GM23338 (cell line): Measurements from ENCODE around the gene NLRP1. TPM values are rescaled to one million over a fixed set of nuclear protein-coding genes. Genes with fewer than 3 reads are reported as not detected.

ENCODE experiments used
- ATAC-seq: fragments of 200-7000 bp; cut with Tn5 transposase; 3 replicates; pipeline ENCODE4 v1.9.1; 2020
- DNase-seq: peaks from one replicate; pipeline ENCODE4 v3.0.0-alpha.2; 2015; ENCODE audit warnings: low spot score
- H2AFZ ChIP-seq: fragments of 200-600 bp; sonication (generic); 2 replicates; pipeline ENCODE4 v1.8.0; 2016; ENCODE audit warnings: antibody characterized with exemption, mild to moderate bottlenecking, moderate library complexity
- H3F3A ChIP-seq: fragments of 200-600 bp; sonication (generic); replicated peaks from 2 replicates; pipeline ENCODE4 v1.8.0; 2017; ENCODE audit warnings: antibody characterized with exemption, mixed run types, low read depth
- H3K27ac ChIP-seq: fragments of 200-600 bp; sonication (generic); 2 replicates; pipeline ENCODE4 v1.6.1; 2016; ENCODE audit warnings: low read depth
- H3K27me3 ChIP-seq: fragments of 200-600 bp; sonication (generic); 2 replicates; pipeline ENCODE4 v1.8.0; 2016; ENCODE audit warnings: mild to moderate bottlenecking, mixed run types, moderate library complexity; ENCODE audit not compliant: insufficient read depth
- H3K36me3 ChIP-seq: fragments of 200-600 bp; sonication (generic); 2 replicates; pipeline ENCODE4 v1.8.0; 2016; ENCODE audit warnings: mild to moderate bottlenecking; ENCODE audit not compliant: insufficient read depth
- H3K4me1 ChIP-seq: fragments of 200-600 bp; sonication (generic); 2 replicates; pipeline ENCODE4 v1.8.0; 2016; ENCODE audit warnings: mild to moderate bottlenecking, moderate library complexity; ENCODE audit not compliant: insufficient read depth
- H3K4me2 ChIP-seq: fragments of 200-600 bp; sonication (generic); 2 replicates; pipeline ENCODE4 v1.7.1; 2017; ENCODE audit warnings: mixed run types
- H3K4me3 ChIP-seq: fragments of 200-600 bp; sonication (generic); 2 replicates; pipeline ENCODE4 v1.6.1; 2016; ENCODE audit warnings: mixed run types
- H3K79me2 ChIP-seq: fragments of 200-600 bp; sonication (generic); replicated peaks from 2 replicates; pipeline ENCODE4 v1.8.0; 2017; ENCODE audit warnings: mild to moderate bottlenecking; ENCODE audit not compliant: insufficient read depth
- H3K9me2 ChIP-seq: fragments of 200-600 bp; sonication (generic); 2 replicates; pipeline ENCODE4 v1.8.0; 2017; ENCODE audit not compliant: insufficient read depth
- H4K20me1 ChIP-seq: fragments of 200-600 bp; sonication (generic); replicated peaks from 2 replicates; pipeline ENCODE4 v1.8.0; 2017; ENCODE audit warnings: mild to moderate bottlenecking; ENCODE audit not compliant: insufficient read depth
- H3K27ac Mint-ChIP-seq: 2 replicates; pipeline ENCODE4 v1.8.0; 2020; ENCODE audit warnings: inconsistent platforms, mild to moderate bottlenecking, moderate library complexity, mixed read lengths
- H3K27me3 Mint-ChIP-seq: 3 replicates; pipeline ENCODE4 v1.8.0; 2022; ENCODE audit warnings: low read depth, mild to moderate bottlenecking, moderate library complexity, mixed read lengths, inconsistent platforms; ENCODE audit not compliant: insufficient read depth, poor library complexity
- H3K36me3 Mint-ChIP-seq: 3 replicates; pipeline ENCODE4 v1.8.0; 2021; ENCODE audit warnings: low read depth, mild to moderate bottlenecking, inconsistent platforms, moderate library complexity, mixed read lengths
- H3K4me1 Mint-ChIP-seq: 3 replicates; pipeline ENCODE4 v1.8.0; 2020; ENCODE audit warnings: mild to moderate bottlenecking, inconsistent platforms, mixed read lengths
- H3K4me3 Mint-ChIP-seq: 3 replicates; pipeline ENCODE4 v1.8.0; 2021; ENCODE audit warnings: moderate library complexity, mild to moderate bottlenecking, inconsistent platforms, mixed read lengths
- H3K9me3 Mint-ChIP-seq: 3 replicates; pipeline ENCODE4 v1.8.0; 2020; ENCODE audit warnings: moderate library complexity, mild to moderate bottlenecking, inconsistent platforms, mixed read lengths
- CREB1 ChIP-seq: fragments of 250-450 bp; sonication (Bioruptor Pico); IDR thresholded peaks from 2 replicates; pipeline ENCODE4 v1.5.0; 2020; ENCODE audit warnings: low read depth, mild to moderate bottlenecking, moderate library complexity
- ETS1 ChIP-seq: IDR thresholded peaks from 2 replicates; pipeline ENCODE4 v1.6.1; 2016; ENCODE audit warnings: antibody characterized with exemption
- EZH2 ChIP-seq: fragments of 200-600 bp; sonication (generic); IDR thresholded peaks from one replicate; pipeline ENCODE4 v1.8.0; 2017; ENCODE audit warnings: antibody characterized with exemption, mild to moderate bottlenecking, low read depth; ENCODE audit not compliant: unreplicated experiment
- EZH2phosphoT487 ChIP-seq: fragments of 200-600 bp; sonication (generic); IDR thresholded peaks from one replicate; pipeline ENCODE4 v1.8.1; 2018; ENCODE audit warnings: antibody characterized with exemption; ENCODE audit not compliant: unreplicated experiment
- JUNB ChIP-seq: IDR thresholded peaks from one replicate; pipeline ENCODE4 v1.6.1; 2016; ENCODE audit warnings: antibody characterized with exemption; ENCODE audit not compliant: unreplicated experiment
- NANOG ChIP-seq: IDR thresholded peaks from 2 replicates; pipeline ENCODE4 v1.6.1; 2016; ENCODE audit warnings: antibody characterized with exemption, borderline replicate concordance
- POLR2AphosphoS5 ChIP-seq: IDR thresholded peaks from 2 replicates; pipeline ENCODE4 v1.6.1; 2016; ENCODE audit warnings: antibody characterized with exemption, low read depth
- REST ChIP-seq: IDR thresholded peaks from one replicate; pipeline ENCODE4 v1.6.1; 2018; ENCODE audit warnings: antibody characterized with exemption; ENCODE audit not compliant: unreplicated experiment
- STAT1 ChIP-seq: IDR thresholded peaks from one replicate; pipeline ENCODE4 v1.6.1; 2016; ENCODE audit warnings: antibody characterized with exemption; ENCODE audit not compliant: unreplicated experiment
- ZNF114 ChIP-seq: fragments of 250-450 bp; sonication (Bioruptor Pico); IDR thresholded peaks from 2 replicates; pipeline ENCODE4 v1.5.0; 2020; ENCODE audit warnings: mild to moderate bottlenecking, moderate library complexity
- ZNF331 ChIP-seq: fragments of 250-450 bp; sonication (Bioruptor Pico); IDR thresholded peaks from 2 replicates; pipeline ENCODE4 v1.5.0; 2020; ENCODE audit warnings: low read depth, mild to moderate bottlenecking, moderate library complexity
- polyA plus RNA-seq: library from polyadenylated mRNA; unstranded; fragments of >200 nt; fragmentation: Nextera tagmentation; extraction: Ambion mirVana; gene quantifications from 2 replicates; pipeline ENCODE4 v1.2.1, GENCODE V29; 2016
- total RNA-seq: library from RNA; depleted of rRNA; stranded (reverse); fragments of >200 nt; shearing (Covaris generic); gene quantifications from 2 replicates; pipeline ENCODE4 v1.2.3, GENCODE V29; 2014
- TF ChIP-seq, protein P1 (sequence below): fragments of 250-450 bp; sonication (Bioruptor Pico); IDR thresholded peaks from 2 replicates; pipeline ENCODE4 v1.5.0; 2020; ENCODE audit warnings: mild to moderate bottlenecking, moderate library complexity
- TF ChIP-seq, protein P2 (sequence below), 2 experiments: fragments of 200-600 bp in 1 of 2; sonication (generic) in 1 of 2; conservative IDR thresholded peaks; 2 replicates each; pipeline versions ENCODE4 v1.5.1 to v1.6.1; 2016 to 2017; ENCODE audit warnings: antibody characterized with exemption in 2 of 2, low read depth in 2 of 2, mild to moderate bottlenecking in 2 of 2, moderate library complexity in 1 of 2

NLRP1 gene
- total and polyA plus RNA-seq, 2 experiments from 2014 or later: 7.6 to 16.2 TPM

DNA sequence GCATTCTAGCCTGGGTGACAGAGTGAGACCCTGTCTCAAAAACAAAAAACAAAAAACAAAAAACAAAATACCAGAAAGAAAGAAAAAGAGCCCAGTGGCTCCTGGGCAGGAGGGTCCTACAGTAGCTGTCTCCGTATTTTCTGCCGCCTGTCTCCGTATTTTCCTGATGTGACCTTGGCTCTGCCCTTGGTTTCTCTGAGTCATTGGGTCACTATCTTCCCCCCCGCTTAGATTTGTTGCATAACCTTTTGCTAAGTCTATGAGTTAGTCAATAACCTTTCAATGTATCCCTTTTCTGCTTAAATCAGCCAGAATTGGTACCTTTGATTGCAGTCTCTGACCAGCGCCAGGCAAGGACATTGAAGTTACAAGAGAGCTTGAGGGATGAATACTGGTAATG is 61.1 kb downstream of the NLRP1 start:
- ATAC-seq: no peak

More for the DNA sequence above, 61.1 kb downstream of the NLRP1 start:
- Histone ChIP-seq H3K4me2 (no peak overlapping the region), H3K4me1 (no peaks in the 10 kb centered on the region), H3K27ac (no peak overlapping the region), H2AFZ (no peak overlapping the region), H3K79me2 (no peaks in the 10 kb centered on the region), H3K9me2 (no peaks in the 10 kb centered on the region), H3K36me3 (no peaks in the 10 kb centered on the region), H3K4me3 (no peak overlapping the region), H3F3A (no peaks in the 10 kb centered on the region), H4K20me1 (no peaks in the 10 kb centered on the region), H3K27me3 (no peaks in the 10 kb centered on the region)
- no peak for DNase-seq
- no peak overlapping the region for H3K4me3 Mint-ChIP-seq
- no peaks in the 10 kb centered on the region for H3K4me1 Mint-ChIP-seq
- TF ChIP-seq REST (no peak), ETS1 (no peak), EZH2 (no peak), ZNF331 (CRISPR knock-in tag) (no peak), CREB1 (CRISPR knock-in tag) (no peak), NANOG (no peak), POLR2AphosphoS5 (no peak), ZNF114 (no peak), JUNB (no peak), EZH2phosphoT487 (no peak), STAT1 (no peak)
- TF ChIP-seq, protein P1, sequence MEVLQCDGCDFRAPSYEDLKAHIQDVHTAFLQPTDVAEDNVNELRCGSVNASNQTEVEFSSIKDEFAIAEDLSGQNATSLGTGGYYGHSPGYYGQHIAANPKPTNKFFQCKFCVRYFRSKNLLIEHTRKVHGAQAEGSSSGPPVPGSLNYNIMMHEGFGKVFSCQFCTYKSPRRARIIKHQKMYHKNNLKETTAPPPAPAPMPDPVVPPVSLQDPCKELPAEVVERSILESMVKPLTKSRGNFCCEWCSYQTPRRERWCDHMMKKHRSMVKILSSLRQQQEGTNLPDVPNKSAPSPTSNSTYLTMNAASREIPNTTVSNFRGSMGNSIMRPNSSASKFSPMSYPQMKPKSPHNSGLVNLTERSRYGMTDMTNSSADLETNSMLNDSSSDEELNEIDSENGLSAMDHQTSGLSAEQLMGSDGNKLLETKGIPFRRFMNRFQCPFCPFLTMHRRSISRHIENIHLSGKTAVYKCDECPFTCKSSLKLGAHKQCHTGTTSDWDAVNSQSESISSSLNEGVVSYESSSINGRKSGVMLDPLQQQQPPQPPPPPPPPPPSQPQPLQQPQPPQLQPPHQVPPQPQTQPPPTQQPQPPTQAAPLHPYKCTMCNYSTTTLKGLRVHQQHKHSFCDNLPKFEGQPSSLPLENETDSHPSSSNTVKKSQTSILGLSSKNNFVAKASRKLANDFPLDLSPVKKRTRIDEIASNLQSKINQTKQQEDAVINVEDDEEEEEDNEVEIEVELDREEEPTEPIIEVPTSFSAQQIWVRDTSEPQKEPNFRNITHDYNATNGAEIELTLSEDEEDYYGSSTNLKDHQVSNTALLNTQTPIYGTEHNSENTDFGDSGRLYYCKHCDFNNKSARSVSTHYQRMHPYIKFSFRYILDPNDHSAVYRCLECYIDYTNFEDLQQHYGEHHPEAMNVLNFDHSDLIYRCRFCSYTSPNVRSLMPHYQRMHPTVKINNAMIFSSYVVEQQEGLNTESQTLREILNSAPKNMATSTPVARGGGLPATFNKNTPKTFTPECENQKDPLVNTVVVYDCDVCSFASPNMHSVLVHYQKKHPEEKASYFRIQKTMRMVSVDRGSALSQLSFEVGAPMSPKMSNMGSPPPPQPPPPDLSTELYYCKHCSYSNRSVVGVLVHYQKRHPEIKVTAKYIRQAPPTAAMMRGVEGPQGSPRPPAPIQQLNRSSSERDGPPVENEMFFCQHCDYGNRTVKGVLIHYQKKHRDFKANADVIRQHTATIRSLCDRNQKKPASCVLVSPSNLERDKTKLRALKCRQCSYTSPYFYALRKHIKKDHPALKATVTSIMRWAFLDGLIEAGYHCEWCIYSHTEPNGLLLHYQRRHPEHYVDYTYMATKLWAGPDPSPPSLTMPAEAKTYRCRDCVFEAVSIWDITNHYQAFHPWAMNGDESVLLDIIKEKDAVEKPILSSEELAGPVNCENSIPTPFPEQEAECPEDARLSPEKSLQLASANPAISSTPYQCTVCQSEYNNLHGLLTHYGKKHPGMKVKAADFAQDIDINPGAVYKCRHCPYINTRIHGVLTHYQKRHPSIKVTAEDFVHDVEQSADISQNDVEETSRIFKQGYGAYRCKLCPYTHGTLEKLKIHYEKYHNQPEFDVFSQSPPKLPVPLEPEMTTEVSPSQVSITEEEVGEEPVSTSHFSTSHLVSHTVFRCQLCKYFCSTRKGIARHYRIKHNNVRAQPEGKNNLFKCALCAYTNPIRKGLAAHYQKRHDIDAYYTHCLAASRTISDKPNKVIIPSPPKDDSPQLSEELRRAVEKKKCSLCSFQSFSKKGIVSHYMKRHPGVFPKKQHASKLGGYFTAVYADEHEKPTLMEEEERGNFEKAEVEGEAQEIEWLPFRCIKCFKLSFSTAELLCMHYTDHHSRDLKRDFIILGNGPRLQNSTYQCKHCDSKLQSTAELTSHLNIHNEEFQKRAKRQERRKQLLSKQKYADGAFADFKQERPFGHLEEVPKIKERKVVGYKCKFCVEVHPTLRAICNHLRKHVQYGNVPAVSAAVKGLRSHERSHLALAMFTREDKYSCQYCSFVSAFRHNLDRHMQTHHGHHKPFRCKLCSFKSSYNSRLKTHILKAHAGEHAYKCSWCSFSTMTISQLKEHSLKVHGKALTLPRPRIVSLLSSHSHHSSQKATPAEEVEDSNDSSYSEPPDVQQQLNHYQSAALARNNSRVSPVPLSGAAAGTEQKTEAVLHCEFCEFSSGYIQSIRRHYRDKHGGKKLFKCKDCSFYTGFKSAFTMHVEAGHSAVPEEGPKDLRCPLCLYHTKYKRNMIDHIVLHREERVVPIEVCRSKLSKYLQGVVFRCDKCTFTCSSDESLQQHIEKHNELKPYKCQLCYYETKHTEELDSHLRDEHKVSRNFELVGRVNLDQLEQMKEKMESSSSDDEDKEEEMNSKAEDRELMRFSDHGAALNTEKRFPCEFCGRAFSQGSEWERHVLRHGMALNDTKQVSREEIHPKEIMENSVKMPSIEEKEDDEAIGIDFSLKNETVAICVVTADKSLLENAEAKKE (CRISPR knock-in tag): no peak
- TF ChIP-seq, protein P2, sequence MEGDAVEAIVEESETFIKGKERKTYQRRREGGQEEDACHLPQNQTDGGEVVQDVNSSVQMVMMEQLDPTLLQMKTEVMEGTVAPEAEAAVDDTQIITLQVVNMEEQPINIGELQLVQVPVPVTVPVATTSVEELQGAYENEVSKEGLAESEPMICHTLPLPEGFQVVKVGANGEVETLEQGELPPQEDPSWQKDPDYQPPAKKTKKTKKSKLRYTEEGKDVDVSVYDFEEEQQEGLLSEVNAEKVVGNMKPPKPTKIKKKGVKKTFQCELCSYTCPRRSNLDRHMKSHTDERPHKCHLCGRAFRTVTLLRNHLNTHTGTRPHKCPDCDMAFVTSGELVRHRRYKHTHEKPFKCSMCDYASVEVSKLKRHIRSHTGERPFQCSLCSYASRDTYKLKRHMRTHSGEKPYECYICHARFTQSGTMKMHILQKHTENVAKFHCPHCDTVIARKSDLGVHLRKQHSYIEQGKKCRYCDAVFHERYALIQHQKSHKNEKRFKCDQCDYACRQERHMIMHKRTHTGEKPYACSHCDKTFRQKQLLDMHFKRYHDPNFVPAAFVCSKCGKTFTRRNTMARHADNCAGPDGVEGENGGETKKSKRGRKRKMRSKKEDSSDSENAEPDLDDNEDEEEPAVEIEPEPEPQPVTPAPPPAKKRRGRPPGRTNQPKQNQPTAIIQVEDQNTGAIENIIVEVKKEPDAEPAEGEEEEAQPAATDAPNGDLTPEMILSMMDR (conservative IDR thresholded peaks at IDR 0.05; ENCODE audit: low read depth in 2 of 2): no peak
- H3K27me3 Mint-ChIP-seq: no peaks in the 10 kb centered on the region
- no peak overlapping the region; the same call in 1 of the 2 replicates for H3K27ac Mint-ChIP-seq
- H3K36me3 Mint-ChIP-seq: no peaks in the 10 kb centered on the region
- H3K9me3 Mint-ChIP-seq: no peaks in the 10 kb centered on the region
